Measurements from ENCODE around the gene REXO4. TPM values are rescaled to one million over a fixed set of nuclear protein-coding genes. Genes with fewer than 3 reads are reported as not detected.

The REXO4 gene
- total and polyA plus RNA-seq, 9 of the 15 experiments (the other 6 are each of a cell fraction or from before 2014, with no cell fraction given) = 3.4 to 72.9 (median 31.1) TPM

DNA sequence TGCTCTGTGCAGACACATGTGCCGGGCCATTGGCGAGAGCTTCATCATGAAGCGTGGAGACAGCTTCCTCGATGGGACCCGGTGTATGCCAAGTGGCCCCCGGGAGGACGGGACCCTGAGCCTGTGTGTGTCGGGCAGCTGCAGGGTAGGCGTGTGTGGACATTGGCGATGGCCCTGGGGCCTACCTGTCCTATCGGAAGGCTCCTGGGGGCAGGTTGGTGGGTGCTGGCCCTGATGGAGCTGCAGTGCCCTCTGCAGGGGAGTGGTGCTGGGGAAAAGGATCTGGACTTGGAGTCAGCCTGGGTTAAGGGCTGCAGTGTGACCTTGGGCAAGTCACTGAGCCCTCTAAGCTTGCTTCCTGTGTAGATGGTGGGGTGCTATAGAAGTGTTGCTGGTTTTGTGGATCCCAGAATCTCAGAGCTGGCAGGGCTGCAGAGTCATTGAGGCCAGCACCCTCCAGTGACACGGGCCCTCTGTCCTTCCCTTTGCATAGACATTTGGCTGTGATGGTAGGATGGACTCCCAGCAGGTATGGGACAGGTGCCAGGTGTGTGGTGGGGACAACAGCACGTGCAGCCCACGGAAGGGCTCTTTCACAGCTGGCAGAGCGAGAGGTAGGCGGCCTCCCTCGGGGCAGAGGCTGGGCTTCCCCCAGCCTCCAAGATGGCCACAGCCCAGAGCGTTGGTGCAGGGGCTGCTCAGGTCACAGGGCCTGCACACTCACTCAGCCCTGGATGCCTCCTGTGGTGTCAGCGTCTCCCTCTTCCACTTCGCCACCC lies 20.1 kb upstream of the REXO4 start:
- DNase-seq (ENCODE audit: extremely low read depth in 1 of 4, low spot score in 3 of 4) (peak; percentile 55 to 64 (median 59)), ATAC-seq (peak; percentile 81), FAIRE-seq (no peak)
- 12% methylated on average over 17 of the region's 20 CpGs for WGBS (ENCODE audit: insufficient coverage, low coverage, missing lambda C conversion rate)
- POLR2A ChIA-PET = interaction anchor here (0.6 to 1.1 kb wide), 2 partner anchors 25 to 64 kb away, joined by 4 read pairs; no protein-coding TSS in a partner anchor
- no peak overlapping the region for H3K27ac ChIP-seq (ENCODE audit: extremely low read depth, low read depth, low read length)
- in situ Hi-C loops (cut with MboI) (no loop called here), intact Hi-C loops (cut with micrococcal nuclease) (no loop called here)
- peaks cover 43 to 85% of the 10 kb centered on the region in 2 experiments for H3K27me3 ChIP-seq (ENCODE audit: control insufficient read depth in 2 of 2, insufficient read depth in 2 of 2, low read length in 2 of 2)
- H3K36me3 ChIP-seq (ENCODE audit: control insufficient read depth, insufficient read depth, low read length) = no peaks in the 10 kb centered on the region
- peak overlapping the region in 1 of 2 experiments; percentile 19; a peak in 1 of 4 replicates for H3K9ac ChIP-seq (ENCODE audit: insufficient read depth in 1 of 2, low read depth in 2 of 2, low read length in 2 of 2)
- no peak overlapping the region for H3K4me2 ChIP-seq (ENCODE audit: insufficient read depth, low read length)
- H3K9me3 ChIP-seq (replicated peaks; ENCODE audit: control insufficient read depth, insufficient read depth, low read depth, low read length) = no peaks in the 10 kb centered on the region
- peaks cover 0 to 17% of the 10 kb centered on the region in 2 experiments; a peak in 2 of 5 replicates for H3K4me1 ChIP-seq (replicated peaks in 1 of 2; ENCODE audit: control insufficient read depth in 2 of 2, insufficient read depth in 2 of 2, low read length in 2 of 2)
- H4K20me1 ChIP-seq (replicated peaks; ENCODE audit: control insufficient read depth, insufficient read depth, low read length) = 0 out of 2 replicates have a peak, but pooled peaks cover 12% of the 10 kb centered on the region
- H3K9me1 ChIP-seq (ENCODE audit: control insufficient read depth, insufficient read depth, low read length) = peaks cover 3% of the 10 kb centered on the region
- CTCF ChIA-PET (ENCODE audit: low intra/inter-chr PET ratio) = interaction anchor here (0.8 to 1.0 kb wide), 2 partner anchors 34 to 48 kb away, joined by 3 read pairs; no protein-coding TSS in a partner anchor
- H3K79me2 ChIP-seq (ENCODE audit: control insufficient read depth, insufficient read depth, low read length) = no peaks in the 10 kb centered on the region
- no peak overlapping the region for H2AFZ ChIP-seq (ENCODE audit: low read depth, low read length)
- no peak overlapping the region for H3K4me3 ChIP-seq
- BruUV-seq (replicated peaks) = no TSS peak
- TF ChIP-seq MTA3 (IDR thresholded peaks at IDR 0.05; ENCODE audit: borderline replicate concordance) = no peak
- no peak for TF ChIP-seq SNRNP70 (optimal IDR thresholded peaks at IDR 0.05; ENCODE audit: low read depth, low read length)
- peak; percentile 15; the same call in 1 of the 2 replicates for TF ChIP-seq STAG1 (CRISPR knock-in tag; IDR thresholded peaks at IDR 0.05; ENCODE audit: borderline replicate concordance)
- TF ChIP-seq, protein P1, sequence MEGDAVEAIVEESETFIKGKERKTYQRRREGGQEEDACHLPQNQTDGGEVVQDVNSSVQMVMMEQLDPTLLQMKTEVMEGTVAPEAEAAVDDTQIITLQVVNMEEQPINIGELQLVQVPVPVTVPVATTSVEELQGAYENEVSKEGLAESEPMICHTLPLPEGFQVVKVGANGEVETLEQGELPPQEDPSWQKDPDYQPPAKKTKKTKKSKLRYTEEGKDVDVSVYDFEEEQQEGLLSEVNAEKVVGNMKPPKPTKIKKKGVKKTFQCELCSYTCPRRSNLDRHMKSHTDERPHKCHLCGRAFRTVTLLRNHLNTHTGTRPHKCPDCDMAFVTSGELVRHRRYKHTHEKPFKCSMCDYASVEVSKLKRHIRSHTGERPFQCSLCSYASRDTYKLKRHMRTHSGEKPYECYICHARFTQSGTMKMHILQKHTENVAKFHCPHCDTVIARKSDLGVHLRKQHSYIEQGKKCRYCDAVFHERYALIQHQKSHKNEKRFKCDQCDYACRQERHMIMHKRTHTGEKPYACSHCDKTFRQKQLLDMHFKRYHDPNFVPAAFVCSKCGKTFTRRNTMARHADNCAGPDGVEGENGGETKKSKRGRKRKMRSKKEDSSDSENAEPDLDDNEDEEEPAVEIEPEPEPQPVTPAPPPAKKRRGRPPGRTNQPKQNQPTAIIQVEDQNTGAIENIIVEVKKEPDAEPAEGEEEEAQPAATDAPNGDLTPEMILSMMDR (IDR thresholded peaks at IDR 0.05 in 2 of 3, conservative IDR thresholded peaks at IDR 0.05 in 1 of 3; ENCODE audit: insufficient read depth in 2 of 3, low read depth in 1 of 3, low read length in 3 of 3) = peak; percentile 57 to 66 (median 57)
- TF ChIP-seq RAD21 (CRISPR knock-in tag; conservative IDR thresholded peaks at IDR 0.05 in 1 of 2, IDR thresholded peaks at IDR 0.05 in 1 of 2) = peak in 1 of 2 experiments; percentile 65; a peak in 2 of 4 replicates
- TF ChIP-seq MEF2D (tag; conservative IDR thresholded peaks at IDR 0.05; ENCODE audit: low read depth) = no peak
- TF ChIP-seq, protein P2, sequence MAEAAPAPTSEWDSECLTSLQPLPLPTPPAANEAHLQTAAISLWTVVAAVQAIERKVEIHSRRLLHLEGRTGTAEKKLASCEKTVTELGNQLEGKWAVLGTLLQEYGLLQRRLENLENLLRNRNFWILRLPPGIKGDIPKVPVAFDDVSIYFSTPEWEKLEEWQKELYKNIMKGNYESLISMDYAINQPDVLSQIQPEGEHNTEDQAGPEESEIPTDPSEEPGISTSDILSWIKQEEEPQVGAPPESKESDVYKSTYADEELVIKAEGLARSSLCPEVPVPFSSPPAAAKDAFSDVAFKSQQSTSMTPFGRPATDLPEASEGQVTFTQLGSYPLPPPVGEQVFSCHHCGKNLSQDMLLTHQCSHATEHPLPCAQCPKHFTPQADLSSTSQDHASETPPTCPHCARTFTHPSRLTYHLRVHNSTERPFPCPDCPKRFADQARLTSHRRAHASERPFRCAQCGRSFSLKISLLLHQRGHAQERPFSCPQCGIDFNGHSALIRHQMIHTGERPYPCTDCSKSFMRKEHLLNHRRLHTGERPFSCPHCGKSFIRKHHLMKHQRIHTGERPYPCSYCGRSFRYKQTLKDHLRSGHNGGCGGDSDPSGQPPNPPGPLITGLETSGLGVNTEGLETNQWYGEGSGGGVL (CRISPR knock-in tag; IDR thresholded peaks at IDR 0.05) = no peak
- TF ChIP-seq GTF2F1 (IDR thresholded peaks at IDR 0.05; ENCODE audit: low read depth, low read length) = no peak
- TF ChIP-seq TGIF2 (CRISPR knock-in tag; IDR thresholded peaks at IDR 0.05) = no peak
- TF ChIP-seq, protein P3, sequence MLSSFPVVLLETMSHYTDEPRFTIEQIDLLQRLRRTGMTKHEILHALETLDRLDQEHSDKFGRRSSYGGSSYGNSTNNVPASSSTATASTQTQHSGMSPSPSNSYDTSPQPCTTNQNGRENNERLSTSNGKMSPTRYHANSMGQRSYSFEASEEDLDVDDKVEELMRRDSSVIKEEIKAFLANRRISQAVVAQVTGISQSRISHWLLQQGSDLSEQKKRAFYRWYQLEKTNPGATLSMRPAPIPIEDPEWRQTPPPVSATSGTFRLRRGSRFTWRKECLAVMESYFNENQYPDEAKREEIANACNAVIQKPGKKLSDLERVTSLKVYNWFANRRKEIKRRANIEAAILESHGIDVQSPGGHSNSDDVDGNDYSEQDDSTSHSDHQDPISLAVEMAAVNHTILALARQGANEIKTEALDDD (IDR thresholded peaks at IDR 0.05) = no peak
- no peak for TF ChIP-seq CCAR2 (IDR thresholded peaks at IDR 0.05; ENCODE audit: low read depth, low read length)
- TF ChIP-seq ZKSCAN1 (IDR thresholded peaks at IDR 0.05; ENCODE audit: low read depth, low read length) = no peak
- TF ChIP-seq, protein P4, sequence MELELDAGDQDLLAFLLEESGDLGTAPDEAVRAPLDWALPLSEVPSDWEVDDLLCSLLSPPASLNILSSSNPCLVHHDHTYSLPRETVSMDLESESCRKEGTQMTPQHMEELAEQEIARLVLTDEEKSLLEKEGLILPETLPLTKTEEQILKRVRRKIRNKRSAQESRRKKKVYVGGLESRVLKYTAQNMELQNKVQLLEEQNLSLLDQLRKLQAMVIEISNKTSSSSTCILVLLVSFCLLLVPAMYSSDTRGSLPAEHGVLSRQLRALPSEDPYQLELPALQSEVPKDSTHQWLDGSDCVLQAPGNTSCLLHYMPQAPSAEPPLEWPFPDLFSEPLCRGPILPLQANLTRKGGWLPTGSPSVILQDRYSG (tag; conservative IDR thresholded peaks at IDR 0.05; ENCODE audit: low read depth) = no peak
